HG03064 (cell line): ENCODE measurements around the gene CLINT1.
"Not testable (repeated sequence)": the region's sequence is repeated elsewhere in the genome, so short reads cannot be mapped to it uniquely, and the experiment has no call there.

Source experiments
- ATAC-seq: cut with Tn5 transposase; IDR thresholded peaks from one replicate; pipeline ENCODE4 v1.9.1; 2021; ENCODE audit warnings: low read depth; ENCODE audit not compliant: unreplicated experiment

CLINT1 gene

DNA sequence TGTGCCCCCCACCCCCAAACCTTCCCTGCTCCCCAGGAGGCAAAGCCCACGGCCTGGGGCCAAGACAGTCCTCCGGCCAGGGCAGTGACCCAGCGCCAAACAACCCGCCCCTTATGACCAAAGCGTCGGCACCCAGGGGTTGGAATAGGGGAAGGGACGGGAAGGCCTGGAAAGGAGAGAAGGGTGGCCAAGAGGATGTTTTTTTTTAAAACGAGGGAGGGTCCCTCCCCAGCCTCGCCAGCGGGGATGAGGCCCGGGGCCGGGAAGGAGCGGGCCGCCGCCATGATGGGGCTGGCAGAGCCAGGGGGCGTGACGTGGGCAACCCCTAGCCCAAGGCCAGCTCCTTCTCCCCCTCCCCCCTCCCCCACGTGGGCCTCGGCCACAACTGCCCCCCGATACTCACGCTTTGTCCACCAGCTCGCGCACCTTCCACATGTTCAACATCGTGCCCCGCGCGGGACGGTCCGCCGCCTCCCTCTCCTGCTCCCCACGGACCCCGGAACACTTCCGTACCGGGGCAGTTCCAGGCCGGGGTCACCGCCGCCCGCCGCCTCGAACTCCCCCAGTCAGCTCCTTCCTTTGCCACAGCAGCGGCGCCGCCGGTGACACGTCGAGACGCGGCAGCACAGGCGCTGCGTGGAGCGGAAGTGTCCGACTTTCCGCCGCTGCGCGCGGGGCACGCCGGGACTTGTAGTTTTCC, at the start of gene CLINT1:
Gene CLINT1 (minus strand): TSS at position 619 of the 700 bp plus-strand sequence. CDS start 175 bp downstream, at position 444.
- ATAC-seq, result peak; percentile 47

GRCh38 chr5:157908459-157908858, 49.5 kb upstream of the CLINT1 start:
- ATAC-seq, result no peak

DNA sequence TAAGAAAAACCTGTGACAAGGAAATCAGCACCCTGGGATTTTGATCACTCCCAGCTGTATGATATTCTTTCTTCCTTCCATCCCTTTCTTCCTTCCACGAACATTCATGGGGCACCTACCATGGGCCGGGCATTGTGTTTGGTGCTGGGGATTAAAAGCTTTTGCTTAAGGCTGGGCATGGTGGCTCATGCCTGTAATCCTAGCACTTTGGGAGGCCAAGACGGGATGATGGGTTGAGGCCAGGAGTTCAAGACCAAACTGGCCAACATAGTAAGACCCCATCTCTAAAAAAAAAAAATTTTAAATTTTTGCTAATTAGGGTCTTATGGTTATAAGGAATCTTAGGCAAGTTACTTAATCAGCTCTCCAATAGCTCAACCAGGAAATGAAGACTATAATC, 48.5 kb upstream of the CLINT1 start:
- ATAC-seq, result no peak

- ATAC-seq, result no peak
Observed at GRCh38 chr5:157903117-157903450, 44.1 kb upstream of the CLINT1 start.

DNA sequence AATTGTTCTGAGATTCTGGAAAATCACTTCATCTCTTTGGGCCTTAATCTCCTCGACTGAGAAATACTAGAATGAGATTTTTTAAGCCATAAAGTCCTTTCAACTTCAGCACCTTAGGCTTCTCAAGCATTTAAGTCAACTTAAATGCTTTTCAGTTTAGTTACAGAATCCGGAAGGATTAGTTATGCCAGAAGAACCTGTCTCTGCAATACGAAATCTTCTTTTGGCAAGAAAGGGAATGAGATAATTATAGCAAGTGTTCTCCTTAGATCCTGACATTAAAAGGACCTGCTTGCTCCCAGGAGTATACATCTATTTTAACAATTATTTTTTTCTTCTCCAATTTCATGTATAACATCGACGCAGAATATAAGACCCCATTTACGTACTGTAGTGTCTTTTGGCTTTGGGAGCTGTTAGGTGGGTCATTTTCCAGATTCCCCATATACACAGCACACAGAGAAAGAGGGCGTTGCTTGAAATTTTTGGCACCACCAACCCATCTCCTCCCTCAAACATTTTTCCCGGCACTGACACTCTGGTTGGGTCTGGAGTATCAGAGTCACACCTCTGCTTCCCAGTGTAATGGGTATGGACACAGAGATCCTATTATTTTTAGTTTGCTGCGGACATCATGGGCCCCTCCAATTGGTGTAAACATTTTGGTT, 43.6 kb upstream of the CLINT1 start:
- no peak for ATAC-seq

DNA sequence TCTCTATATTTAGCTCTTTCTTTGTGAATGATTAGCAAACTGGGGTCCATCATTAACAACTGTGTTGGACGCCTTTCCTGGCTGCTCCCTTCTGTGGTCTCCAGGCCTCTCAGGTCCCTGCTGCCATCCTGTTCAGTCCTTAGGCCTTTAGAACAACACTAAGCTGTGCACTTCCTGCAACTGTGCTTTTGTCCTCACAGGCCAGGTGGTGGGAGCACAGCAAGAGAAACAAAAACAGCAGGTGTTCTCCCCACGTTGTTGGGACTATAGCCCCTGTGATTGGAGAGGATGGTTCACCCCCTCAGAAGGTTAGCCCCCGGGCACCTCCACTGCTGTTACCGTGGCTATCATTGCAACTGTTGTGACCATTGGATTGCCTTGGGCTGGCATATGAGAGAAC, 41.7 kb upstream of the CLINT1 start:
- ATAC-seq, result peak; percentile 71

GRCh38 chr5:157893611-157894010, 34.7 kb upstream of the CLINT1 start:
- ATAC-seq, result no peak

- ATAC-seq, result no peak
Observed at GRCh38 chr5:157892974-157893373, 34.0 kb upstream of the CLINT1 start.

GRCh38 chr5:157890836-157891597, 32.1 kb upstream of the CLINT1 start:
- ATAC-seq, result no peak

DNA sequence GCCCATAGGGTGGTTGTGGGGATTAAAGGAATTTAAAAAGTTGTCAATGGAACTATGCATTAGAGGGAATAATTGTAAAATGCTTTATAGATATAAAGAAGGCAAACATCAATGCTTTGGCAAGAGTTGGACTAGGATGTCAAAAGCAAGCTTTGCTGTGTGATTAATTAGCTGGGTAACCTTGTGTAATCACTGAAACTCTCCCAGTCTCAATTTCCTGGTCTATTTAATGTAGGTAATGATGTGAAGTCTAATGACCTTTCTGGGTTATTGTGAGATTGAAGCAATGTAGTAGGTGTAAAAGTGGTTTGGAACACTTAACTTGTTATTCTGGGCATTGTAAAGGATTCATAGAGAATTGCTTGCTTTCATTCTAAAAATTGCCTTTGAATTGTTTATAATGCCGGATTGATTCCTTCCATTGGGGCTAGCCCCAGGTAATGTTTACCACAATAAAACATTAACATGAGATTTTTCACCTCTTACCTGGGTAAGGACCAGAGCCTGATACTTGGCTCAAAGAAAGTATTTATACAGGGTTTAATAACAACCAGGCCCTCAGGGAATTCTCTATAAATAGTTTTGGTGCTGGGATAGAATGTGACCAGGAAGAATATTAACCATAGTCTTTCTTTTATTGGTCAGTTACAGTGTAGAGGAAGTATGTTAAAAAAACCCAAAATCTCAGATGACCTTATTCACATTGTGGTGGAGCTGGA, 30.0 kb upstream of the CLINT1 start:
- no peak for ATAC-seq

DNA sequence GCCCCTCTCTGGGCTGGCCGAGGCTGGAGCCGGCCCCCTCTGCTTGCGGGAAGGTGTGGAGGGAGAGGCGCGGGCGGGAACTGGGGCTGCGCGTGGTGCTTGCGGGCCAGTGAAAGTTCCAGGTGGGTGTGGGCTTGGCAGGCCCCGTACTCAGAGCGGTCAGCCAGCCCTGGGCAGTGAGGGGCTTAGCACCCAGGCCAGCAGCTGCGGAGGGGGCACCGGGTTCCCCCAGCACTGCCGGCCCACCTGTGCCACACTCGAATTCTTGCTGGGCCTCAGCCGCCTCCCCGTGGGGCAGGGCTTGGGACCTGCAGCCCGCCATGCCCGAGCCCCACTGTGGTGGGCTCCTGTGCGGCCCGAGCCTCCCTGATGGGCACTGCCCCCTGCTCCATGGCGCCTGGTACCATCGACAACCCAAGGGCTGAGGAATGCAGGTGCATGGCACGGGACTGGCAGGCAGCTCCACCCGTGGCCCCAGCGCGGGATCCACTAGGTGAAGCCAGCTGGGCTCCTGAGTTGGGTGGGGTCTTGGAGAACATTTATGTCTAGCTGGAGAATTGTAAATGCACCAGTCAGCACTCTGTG, 27.9 kb upstream of the CLINT1 start:
- no peak for ATAC-seq

GRCh38 chr5:157885051-157885450, 26.1 kb upstream of the CLINT1 start:
- ATAC-seq, result not testable (repeated sequence)

GRCh38 chr5:157881498-157881897, 22.6 kb upstream of the CLINT1 start:
- not testable (repeated sequence) for ATAC-seq

- ATAC-seq, result no peak
Observed at GRCh38 chr5:157877821-157878220, 18.9 kb upstream of the CLINT1 start.

GRCh38 chr5:157874861-157875260, 15.9 kb upstream of the CLINT1 start:
- ATAC-seq, result no peak

DNA sequence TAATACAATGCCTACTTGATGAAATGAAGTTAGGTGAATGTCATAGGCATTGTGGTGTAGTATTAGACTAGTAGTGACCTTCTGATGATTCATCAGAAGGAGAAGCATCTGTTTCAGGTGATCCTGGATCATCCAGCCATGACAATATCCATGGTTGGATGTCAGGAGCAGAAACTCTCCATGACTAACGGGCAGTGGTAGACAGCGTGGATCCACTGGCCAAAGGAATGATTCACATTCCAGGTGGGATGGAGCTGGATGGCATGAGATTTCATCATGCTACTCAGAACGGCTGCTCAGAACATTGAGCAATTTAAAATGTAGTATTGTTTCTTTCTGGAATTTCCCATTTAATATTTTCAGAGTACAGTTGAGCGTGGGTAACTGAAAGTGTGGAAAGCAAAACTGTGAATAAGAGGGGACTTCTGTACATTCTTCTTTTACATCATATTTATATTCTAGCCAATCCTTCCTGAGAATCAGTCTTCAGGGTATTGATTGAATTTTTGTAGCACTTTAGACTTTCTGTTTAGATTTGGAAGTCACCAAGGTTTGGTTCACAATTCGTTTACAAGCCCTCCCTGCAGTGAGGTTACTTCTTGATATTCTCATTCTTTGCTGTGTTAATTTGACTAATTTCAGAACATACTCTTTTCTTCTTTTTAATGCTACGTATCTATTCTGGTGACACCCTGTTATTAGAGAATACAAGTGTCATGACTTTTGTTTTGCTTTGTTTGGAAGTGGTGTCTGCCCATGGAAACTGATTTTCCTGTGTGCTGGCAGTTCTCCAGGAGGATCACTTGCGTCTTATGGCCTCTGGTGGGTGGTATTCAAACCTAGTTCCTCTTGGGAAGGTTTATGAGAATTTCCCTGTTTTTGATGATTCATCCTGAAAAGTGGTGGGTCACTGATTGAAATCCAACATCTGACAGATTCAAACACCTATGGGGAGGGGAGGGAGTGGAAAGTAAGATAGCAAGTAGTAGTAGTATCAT, 12.2 kb upstream of the CLINT1 start:
- no peak for ATAC-seq

DNA sequence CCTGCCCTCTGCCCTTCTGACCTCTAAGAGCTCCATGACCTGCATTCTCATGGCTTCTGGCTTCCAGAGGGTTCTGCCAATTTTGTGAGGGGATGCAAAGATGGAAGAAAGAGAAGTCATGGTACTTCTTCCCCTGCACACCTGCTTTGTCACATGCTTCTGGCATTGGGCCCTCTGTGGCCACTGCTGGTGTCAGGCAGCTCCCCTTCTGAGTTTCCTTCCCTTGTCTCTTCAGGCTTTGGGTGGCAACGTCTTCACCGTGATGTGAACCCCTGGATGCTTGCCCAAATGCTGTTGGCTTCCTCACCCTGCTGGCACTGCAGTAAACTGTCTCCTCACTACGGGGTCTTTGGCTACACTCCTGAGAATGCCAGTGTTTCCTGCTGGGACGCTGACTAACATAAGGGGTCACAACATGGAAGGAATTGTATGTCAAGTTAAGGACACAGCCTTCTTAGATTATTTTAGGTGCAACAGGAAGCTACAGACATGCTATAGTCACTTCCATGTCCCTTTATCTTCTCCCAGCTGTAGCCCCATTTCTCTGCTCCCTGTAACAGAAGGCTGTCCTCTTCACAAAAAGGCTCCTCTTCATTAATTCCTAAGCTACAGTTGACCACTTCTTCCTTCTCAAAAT, 8.9 kb upstream of the CLINT1 start:
- ATAC-seq, result no peak

DNA sequence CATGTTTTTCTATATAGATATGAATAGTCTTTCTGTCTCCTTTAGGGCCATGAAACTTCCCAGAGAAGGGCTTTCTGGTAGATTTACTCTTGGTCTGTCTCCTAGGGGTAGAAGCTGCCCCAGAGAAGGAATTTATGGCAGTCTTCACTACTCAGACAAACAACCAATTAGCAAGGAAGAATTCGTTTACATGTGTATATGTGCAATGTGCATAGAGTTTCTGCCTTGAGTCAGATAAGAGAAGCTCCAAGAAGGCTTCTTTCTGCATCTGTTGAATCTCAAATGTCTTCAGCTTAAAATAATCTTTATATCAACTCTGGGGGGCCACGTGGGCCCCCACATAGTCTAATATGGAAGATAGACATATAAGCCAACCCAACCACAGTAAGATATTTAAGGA, 7.6 kb upstream of the CLINT1 start:
- ATAC-seq, result no peak

DNA sequence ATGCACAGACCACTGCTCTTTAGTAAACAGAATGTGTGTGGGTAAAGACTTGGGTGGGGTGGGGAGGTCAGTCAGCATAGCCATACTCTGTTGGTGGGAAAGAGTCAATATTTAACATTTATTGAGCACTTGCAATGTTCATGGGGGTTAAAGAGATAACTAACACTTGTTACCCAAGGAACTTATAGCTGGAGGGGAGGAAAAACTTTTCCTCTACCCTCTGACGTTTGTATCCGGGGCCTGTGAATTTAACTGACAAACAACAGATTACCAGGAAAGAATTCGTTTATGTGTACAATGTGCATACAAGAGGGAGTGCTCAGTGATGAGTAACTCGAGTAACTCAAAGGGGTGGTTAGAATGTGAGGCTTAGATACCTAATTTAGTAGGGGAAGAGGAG, 6.8 kb upstream of the CLINT1 start:
- ATAC-seq, result no peak
